Activated CD4-positive, alpha-beta memory T cell treated with anti-CD3 and anti-CD28 coated beads for 36 hours (primary cell): ENCODE data around the gene TNFAIP3. TPM values are rescaled to one million over a fixed set of nuclear protein-coding genes. Genes with fewer than 3 reads are reported as not detected.

Experiments used
- CTCF ChIA-PET: fragments of 350-600 bp; sonication (Branson Sonifier 250); formaldehyde crosslinking; loops from one replicate; lab custom pipeline; 2021; ENCODE audit warnings: antibody characterized with exemption, inconsistent platforms; lab: Charles Lee
- POLR2A ChIA-PET: fragments of 350-600 bp; sonication (Branson Sonifier 250); formaldehyde crosslinking; loops from one replicate; lab custom pipeline; 2021; ENCODE audit warnings: antibody characterized with exemption; lab: Charles Lee
- DNase-seq: peaks from one replicate; pipeline ENCODE4 v3.0.0-alpha.2; 2020
- H3K27ac Mint-ChIP-seq: one replicate; pipeline ENCODE4 v1.8.0; 2021; ENCODE audit warnings: mixed read lengths
- H3K27me3 Mint-ChIP-seq: one replicate; pipeline ENCODE4 v1.8.0; 2021; ENCODE audit warnings: mixed read lengths
- H3K36me3 Mint-ChIP-seq: one replicate; pipeline ENCODE4 v1.8.0; 2021; ENCODE audit warnings: mixed read lengths
- H3K4me1 Mint-ChIP-seq: one replicate; pipeline ENCODE4 v1.8.0; 2021; ENCODE audit warnings: low read depth, mixed read lengths
- H3K4me3 Mint-ChIP-seq: one replicate; pipeline ENCODE4 v1.8.0; 2021; ENCODE audit warnings: mild to moderate bottlenecking, mixed read lengths
- H3K9me3 Mint-ChIP-seq: one replicate; pipeline ENCODE4 v1.8.0; 2021; ENCODE audit warnings: mixed read lengths
- intact Hi-C: fragments of 100-400 bp; cut with micrococcal nuclease; formaldehyde crosslinking; loops from one replicate; pipeline ENCODE4 v1.15.1; 2023
- total RNA-seq, 2 experiments: library from RNA; stranded (reverse); gene quantifications; one replicate each; pipeline ENCODE4 v1.2.3, GENCODE V29; 2021

TNFAIP3 gene
- total RNA-seq, 2 experiments from 2014 or later, result 259 to 267 TPM

- peak overlapping the region; percentile 2 for H3K27ac Mint-ChIP-seq
- no peaks in the 10 kb centered on the region for H3K9me3 Mint-ChIP-seq
- peak overlapping the region; percentile 3 for H3K4me3 Mint-ChIP-seq
- no peaks in the 10 kb centered on the region for H3K27me3 Mint-ChIP-seq
- ChIA-PET CTCF (interaction anchor here (1.8 to 11.1 kb wide), 4 partner anchors 12 to 166 kb away, joined by 5 to 270 read pairs (median 92); no protein-coding TSS in a partner anchor), POLR2A (interaction anchor here (0.7 to 1.3 kb wide), 2 partner anchors 41 to 53 kb away, joined by 3 read pairs; no protein-coding TSS in a partner anchor)
- DNase-seq, result no peak
- peaks cover 40% of the 10 kb centered on the region for H3K4me1 Mint-ChIP-seq
- H3K36me3 Mint-ChIP-seq, result peaks cover 25% of the 10 kb centered on the region
- intact Hi-C loops, result loop anchor here (5.0 kb wide), 1 partner anchor 1282 kb away; no protein-coding TSS in a partner anchor
Measured at GRCh38 chr6:137864812-137865508, 2.1 kb upstream of the TNFAIP3 start.

GRCh38 chr6:137866200-137866913 lies 702 bp upstream of the TNFAIP3 start:
- ChIA-PET POLR2A (interaction anchor here (0.7 to 4.2 kb wide), 24 partner anchors 10 to 209 kb away, joined by 3 to 40 read pairs (median 8); no protein-coding TSS in a partner anchor), CTCF (interaction anchor here (0.6 to 11.1 kb wide), 25 partner anchors 9 to 209 kb away, joined by 3 to 270 read pairs (median 5); no protein-coding TSS in a partner anchor)
- intact Hi-C loops, result loop anchor here (1.0 to 5.0 kb wide), 5 partner anchors 17 to 1281 kb away; no protein-coding TSS in a partner anchor
- no peaks in the 10 kb centered on the region for H3K9me3 Mint-ChIP-seq
- H3K4me1 Mint-ChIP-seq, result peaks cover 39% of the 10 kb centered on the region
- no peaks in the 10 kb centered on the region for H3K27me3 Mint-ChIP-seq
- peak overlapping the region; percentile 76 for H3K4me3 Mint-ChIP-seq
- H3K36me3 Mint-ChIP-seq, result peaks cover 39% of the 10 kb centered on the region
- peak; percentile 48 for DNase-seq
- H3K27ac Mint-ChIP-seq, result peak overlapping the region; percentile 93

GRCh38 chr6:137867685-137868509 lies 838 bp downstream of the TNFAIP3 start:
- no peaks in the 10 kb centered on the region for H3K27me3 Mint-ChIP-seq
- POLR2A ChIA-PET, result interaction anchor here (0.6 to 4.2 kb wide), 26 partner anchors 9 to 210 kb away, joined by 3 to 40 read pairs (median 7); no protein-coding TSS in a partner anchor
- H3K4me1 Mint-ChIP-seq, result peaks cover 24% of the 10 kb centered on the region
- H3K36me3 Mint-ChIP-seq, result peaks cover 55% of the 10 kb centered on the region
- H3K9me3 Mint-ChIP-seq, result no peaks in the 10 kb centered on the region
- peak overlapping the region; percentile 91 for H3K4me3 Mint-ChIP-seq
- CTCF ChIA-PET, result interaction anchor here (0.6 to 11.1 kb wide), 38 partner anchors 9 to 187 kb away, joined by 3 to 270 read pairs (median 5); no protein-coding TSS in a partner anchor
- peak overlapping the region; percentile 93 for H3K27ac Mint-ChIP-seq
- intact Hi-C loops, result loop anchor here (1.0 to 5.0 kb wide), 5 partner anchors 68 to 1279 kb away; no protein-coding TSS in a partner anchor
- DNase-seq, result peak; percentile 67

- H3K27ac Mint-ChIP-seq, result peak overlapping the region; percentile 93
- peaks cover 65% of the 10 kb centered on the region for H3K36me3 Mint-ChIP-seq
- intact Hi-C loops, result loop anchor here (1.0 to 5.0 kb wide), 4 partner anchors 71 to 1278 kb away; no protein-coding TSS in a partner anchor
- H3K27me3 Mint-ChIP-seq, result no peaks in the 10 kb centered on the region
- H3K4me3 Mint-ChIP-seq, result peak overlapping the region; percentile 91
- H3K9me3 Mint-ChIP-seq, result no peaks in the 10 kb centered on the region
- no peak for DNase-seq
- ChIA-PET POLR2A (interaction anchor here (0.7 to 5.5 kb wide), 23 partner anchors 8 to 211 kb away, joined by 3 to 49 read pairs (median 11); no protein-coding TSS in a partner anchor), CTCF (interaction anchor here (0.7 to 11.1 kb wide), 25 partner anchors 12 to 171 kb away, joined by 3 to 270 read pairs (median 8); no protein-coding TSS in a partner anchor)
- H3K4me1 Mint-ChIP-seq, result peaks cover 26% of the 10 kb centered on the region
Measured at GRCh38 chr6:137868721-137869548, 1.9 kb downstream of the TNFAIP3 start.

GRCh38 chr6:137869549-137870307 lies 2.7 kb downstream of the TNFAIP3 start:
- intact Hi-C loops, result loop anchor here (1.0 to 5.0 kb wide), 4 partner anchors 71 to 1278 kb away; no protein-coding TSS in a partner anchor
- no peak for DNase-seq
- Mint-ChIP-seq H3K9me3 (no peaks in the 10 kb centered on the region), H3K4me3 (peak overlapping the region; percentile 91), H3K36me3 (peaks cover 70% of the 10 kb centered on the region), H3K27me3 (no peaks in the 10 kb centered on the region), H3K4me1 (peaks cover 27% of the 10 kb centered on the region), H3K27ac (peak overlapping the region; percentile 93)
- CTCF ChIA-PET, result interaction anchor here (0.7 to 11.1 kb wide), 26 partner anchors 8 to 212 kb away, joined by 3 to 270 read pairs (median 7); no protein-coding TSS in a partner anchor
- POLR2A ChIA-PET, result interaction anchor here (0.8 to 5.5 kb wide), 27 partner anchors 8 to 211 kb away, joined by 3 to 49 read pairs (median 8); no protein-coding TSS in a partner anchor

GRCh38 chr6:137870308-137870644 lies 3.2 kb downstream of the TNFAIP3 start:
- intact Hi-C loops, result no loop called here
- peak overlapping the region; percentile 93 for H3K27ac Mint-ChIP-seq
- CTCF ChIA-PET, result interaction anchor here (0.6 to 11.1 kb wide), 29 partner anchors 9 to 215 kb away, joined by 3 to 270 read pairs (median 6); no protein-coding TSS in a partner anchor
- H3K36me3 Mint-ChIP-seq, result peaks cover 76% of the 10 kb centered on the region
- peak overlapping the region; percentile 91 for H3K4me3 Mint-ChIP-seq
- POLR2A ChIA-PET, result interaction anchor here (0.8 to 5.5 kb wide), 29 partner anchors 7 to 652 kb away, joined by 3 to 49 read pairs (median 8); no protein-coding TSS in a partner anchor
- H3K9me3 Mint-ChIP-seq, result no peaks in the 10 kb centered on the region
- no peaks in the 10 kb centered on the region for H3K27me3 Mint-ChIP-seq
- no peak for DNase-seq
- H3K4me1 Mint-ChIP-seq, result peaks cover 27% of the 10 kb centered on the region

- peaks cover 81% of the 10 kb centered on the region for H3K36me3 Mint-ChIP-seq
- peak overlapping the region; percentile 91 for H3K4me3 Mint-ChIP-seq
- POLR2A ChIA-PET, result interaction anchor here (0.7 to 5.5 kb wide), 30 partner anchors 7 to 653 kb away, joined by 3 to 49 read pairs (median 7); no protein-coding TSS in a partner anchor
- peak; percentile 82 for DNase-seq
- no peaks in the 10 kb centered on the region for H3K27me3 Mint-ChIP-seq
- intact Hi-C loops, result no loop called here
- CTCF ChIA-PET, result interaction anchor here (0.6 to 11.1 kb wide), 30 partner anchors 9 to 216 kb away, joined by 3 to 270 read pairs (median 6); no protein-coding TSS in a partner anchor
- H3K27ac Mint-ChIP-seq, result peak overlapping the region; percentile 93
- H3K9me3 Mint-ChIP-seq, result no peaks in the 10 kb centered on the region
- peaks cover 27% of the 10 kb centered on the region for H3K4me1 Mint-ChIP-seq
Measured at GRCh38 chr6:137870744-137871247, 3.7 kb downstream of the TNFAIP3 start.

GRCh38 chr6:137871291-137871690 lies 4.2 kb downstream of the TNFAIP3 start:
- peak overlapping the region; percentile 91 for H3K4me3 Mint-ChIP-seq
- H3K9me3 Mint-ChIP-seq, result no peaks in the 10 kb centered on the region
- CTCF ChIA-PET, result interaction anchor here (0.6 to 11.1 kb wide), 24 partner anchors 10 to 216 kb away, joined by 3 to 270 read pairs (median 8); no protein-coding TSS in a partner anchor
- no peaks in the 10 kb centered on the region for H3K27me3 Mint-ChIP-seq
- H3K27ac Mint-ChIP-seq, result peak overlapping the region; percentile 93
- no peak for DNase-seq
- POLR2A ChIA-PET, result interaction anchor here (0.7 to 5.5 kb wide), 27 partner anchors 8 to 653 kb away, joined by 3 to 49 read pairs (median 8); no protein-coding TSS in a partner anchor
- intact Hi-C loops, result no loop called here
- peaks cover 86% of the 10 kb centered on the region for H3K36me3 Mint-ChIP-seq
- H3K4me1 Mint-ChIP-seq, result peaks cover 27% of the 10 kb centered on the region

- Mint-ChIP-seq H3K36me3 (peaks cover 92% of the 10 kb centered on the region), H3K4me3 (peak overlapping the region; percentile 91), H3K27me3 (no peaks in the 10 kb centered on the region), H3K9me3 (no peaks in the 10 kb centered on the region), H3K27ac (peak overlapping the region; percentile 93), H3K4me1 (peaks cover 32% of the 10 kb centered on the region)
- DNase-seq, result no peak
- intact Hi-C loops, result no loop called here
- ChIA-PET POLR2A (interaction anchor here (0.7 to 5.5 kb wide), 22 partner anchors 7 to 191 kb away, joined by 3 to 49 read pairs (median 8); no protein-coding TSS in a partner anchor), CTCF (interaction anchor here (0.7 to 11.1 kb wide), 16 partner anchors 9 to 174 kb away, joined by 3 to 270 read pairs (median 28); no protein-coding TSS in a partner anchor)
Measured at GRCh38 chr6:137871831-137872454, 4.9 kb downstream of the TNFAIP3 start.
